Mesenchymal stem cell (in vitro differentiated cells and primary cell): ENCODE measurements around the gene LMLN.

Experiments used
- DNase-seq: peaks from one replicate; pipeline ENCODE4 v3.0.0-alpha.2; 2013
- H2AFZ ChIP-seq: one replicate; pipeline ENCODE4 v1.6.1; 2013; ENCODE audit warnings: low read depth, mild to moderate bottlenecking, control low read depth, inconsistent platforms, low read length, moderate library complexity
- H2AK5ac ChIP-seq: 2 replicates; pipeline ENCODE4 v1.6.1; 2013; ENCODE audit warnings: low read length, moderate library complexity, mild to moderate bottlenecking, inconsistent platforms; ENCODE audit not compliant: severe bottlenecking
- H2BK120ac ChIP-seq: one replicate; pipeline ENCODE4 v1.6.1; 2013; ENCODE audit warnings: low read depth, mild to moderate bottlenecking, inconsistent platforms, low read length, moderate library complexity
- H2BK12ac ChIP-seq, 2 experiments: one replicate each; pipeline ENCODE4 v1.6.1; 2013; ENCODE audit warnings: inconsistent platforms in 2 of 2, low read length in 2 of 2, mild to moderate bottlenecking in 2 of 2, moderate library complexity in 2 of 2, control low read depth in 1 of 2
- H2BK15ac ChIP-seq: one replicate; pipeline ENCODE4 v1.6.1; 2013; ENCODE audit warnings: mild to moderate bottlenecking, low read depth, inconsistent platforms; ENCODE audit not compliant: poor library complexity, severe bottlenecking
- H2BK5ac ChIP-seq: 2 replicates; pipeline ENCODE4 v1.6.1; 2013; ENCODE audit warnings: low read depth, mild to moderate bottlenecking, low read length, control low read depth, inconsistent platforms; ENCODE audit not compliant: poor library complexity, severe bottlenecking
- H3K14ac ChIP-seq, 2 experiments: one replicate each; pipeline ENCODE4 v1.6.1; 2013; ENCODE audit warnings: inconsistent platforms in 2 of 2, low read length in 2 of 2, control low read depth in 1 of 2, mild to moderate bottlenecking in 1 of 2, moderate library complexity in 1 of 2
- H3K18ac ChIP-seq, 2 experiments: one replicate each; pipeline ENCODE4 v1.6.1; 2013; ENCODE audit warnings: inconsistent platforms in 2 of 2, low read length in 2 of 2, control low read depth in 1 of 2, low read depth in 1 of 2, mild to moderate bottlenecking in 1 of 2
- H3K23ac ChIP-seq, 2 experiments: one replicate each; pipeline ENCODE4 v1.6.1; 2013; ENCODE audit warnings: inconsistent platforms in 2 of 2, low read length in 2 of 2, mild to moderate bottlenecking in 2 of 2, moderate library complexity in 2 of 2, control low read depth in 1 of 2
- H3K27ac ChIP-seq: 2 replicates; pipeline ENCODE4 v1.5.1; 2013; ENCODE audit warnings: mild to moderate bottlenecking, moderate library complexity, low read length, control low read depth, inconsistent platforms; ENCODE audit not compliant: poor library complexity, severe bottlenecking
- H3K27me3 ChIP-seq, 2 experiments: 2 replicates each; pipeline versions ENCODE4 v1.6.1 to v1.7.0; 2013; ENCODE audit warnings: low read length in 2 of 2, mild to moderate bottlenecking in 2 of 2, moderate library complexity in 2 of 2, control low read depth in 1 of 2, inconsistent platforms in 1 of 2; ENCODE audit not compliant: control insufficient read depth in 1 of 2, insufficient read depth in 1 of 2
- H3K36me3 ChIP-seq, 2 experiments: 2 replicates each; pipeline versions ENCODE4 v1.6.1 to v1.7.0; 2013; ENCODE audit warnings: low read length in 2 of 2, control low read depth in 1 of 2, inconsistent platforms in 1 of 2, low read depth in 1 of 2, mild to moderate bottlenecking in 1 of 2; ENCODE audit not compliant: insufficient read depth in 2 of 2, control insufficient read depth in 1 of 2
- H3K4ac ChIP-seq, 2 experiments: one replicate each; pipeline ENCODE4 v1.6.1; 2013; ENCODE audit warnings: inconsistent platforms in 2 of 2, low read length in 2 of 2, mild to moderate bottlenecking in 2 of 2, moderate library complexity in 2 of 2, control low read depth in 1 of 2, low read depth in 1 of 2
- H3K4me1 ChIP-seq: 2 replicates; pipeline ENCODE4 v1.6.1; 2013; ENCODE audit warnings: low read depth, low read length, control low read depth; ENCODE audit not compliant: control insufficient read depth, insufficient read depth
- H3K4me2 ChIP-seq: 2 replicates; pipeline ENCODE4 v1.6.1; 2013; ENCODE audit warnings: low read length, mild to moderate bottlenecking, inconsistent platforms; ENCODE audit not compliant: poor library complexity, severe bottlenecking
- H3K4me3 ChIP-seq, 2 experiments: 2 replicates each; pipeline versions ENCODE4 v1.5.1 to v1.7.0; 2013; ENCODE audit warnings: low read length in 2 of 2, mild to moderate bottlenecking in 2 of 2, control low read depth in 1 of 2, low read depth in 1 of 2; ENCODE audit not compliant: insufficient read depth in 1 of 2
- H3K79me1 ChIP-seq: replicated peaks from 2 replicates; pipeline ENCODE4 v1.6.1; 2013; ENCODE audit warnings: mild to moderate bottlenecking, control low read depth, low read length, inconsistent platforms; ENCODE audit not compliant: poor library complexity, severe bottlenecking
- H3K9ac ChIP-seq: 2 replicates; pipeline ENCODE4 v1.7.0; 2013; ENCODE audit warnings: mild to moderate bottlenecking, low read length, moderate library complexity
- H3K9me3 ChIP-seq: 2 replicates; pipeline ENCODE4 v1.7.0; 2013; ENCODE audit warnings: mild to moderate bottlenecking, low read length; ENCODE audit not compliant: control insufficient read depth
- H4K8ac ChIP-seq: one replicate; pipeline ENCODE4 v1.6.1; 2013; ENCODE audit warnings: inconsistent platforms, mild to moderate bottlenecking, low read length, moderate library complexity
- H4K91ac ChIP-seq: one replicate; pipeline ENCODE4 v1.6.1; 2013; ENCODE audit warnings: mild to moderate bottlenecking, low read length, inconsistent platforms
- WGBS: methylation state at CpG from one replicate; pipeline ENCODE4 v1.1.7; 2013; ENCODE audit warnings: mixed read lengths; 5-methylcytosine and 5-hydroxymethylcytosine counted together

The LMLN gene

GRCh38 chr3:198064420-198064819 is 104.4 kb downstream of the LMLN start:
- Histone ChIP-seq H3K27me3 (peaks cover 0 to 56% of the 10 kb centered on the region in 2 experiments), H3K14ac (no peak overlapping the region), H3K4me1 (no peaks in the 10 kb centered on the region), H2BK15ac (no peak overlapping the region), H4K8ac (no peak overlapping the region), H2BK12ac (no peak overlapping the region), H3K27ac (no peak overlapping the region), H2AFZ (no peak overlapping the region), H3K9ac (no peak overlapping the region), H3K23ac (no peak overlapping the region), H2AK5ac (no peak overlapping the region), H2BK5ac (no peak overlapping the region), H3K9me3 (no peaks in the 10 kb centered on the region), H3K36me3 (no peaks in the 10 kb centered on the region), H3K4me3 (no peak overlapping the region), H3K4me2 (no peak overlapping the region), H3K18ac (no peak overlapping the region), H3K79me1 (no peaks in the 10 kb centered on the region), H3K4ac (no peak overlapping the region), H2BK120ac (no peak overlapping the region), H4K91ac (no peak overlapping the region)
- DNase-seq: no peak
- 93% methylated on average over 5 of the region's 5 CpGs for WGBS

- no peak overlapping the region for H2AFZ ChIP-seq
- H4K91ac ChIP-seq: no peak overlapping the region
- H2BK120ac ChIP-seq: no peak overlapping the region
- 55% methylated on average over 2 of the region's 2 CpGs for WGBS
- H2BK12ac ChIP-seq: no peak overlapping the region
- H3K14ac ChIP-seq: no peak overlapping the region
- no peak overlapping the region for H2BK15ac ChIP-seq
- H4K8ac ChIP-seq: no peak overlapping the region
- H2BK5ac ChIP-seq: no peak overlapping the region
- H3K36me3 ChIP-seq: no peaks in the 10 kb centered on the region
- H3K23ac ChIP-seq: no peak overlapping the region
- H3K9me3 ChIP-seq: no peaks in the 10 kb centered on the region
- H3K27me3 ChIP-seq: peaks cover 0 to 52% of the 10 kb centered on the region in 2 experiments
- no peak overlapping the region for H3K4ac ChIP-seq
- no peaks in the 10 kb centered on the region for H3K79me1 ChIP-seq
- H3K18ac ChIP-seq: no peak overlapping the region
- no peaks in the 10 kb centered on the region for H3K4me1 ChIP-seq
- no peak overlapping the region for H3K27ac ChIP-seq
- DNase-seq: no peak
- no peak overlapping the region for H3K9ac ChIP-seq
- no peak overlapping the region for H2AK5ac ChIP-seq
- H3K4me3 ChIP-seq: no peak overlapping the region
- no peak overlapping the region for H3K4me2 ChIP-seq
These were observed 105.9 kb downstream of the LMLN start for GRCh38 chr3:198065897-198066296.

DNA sequence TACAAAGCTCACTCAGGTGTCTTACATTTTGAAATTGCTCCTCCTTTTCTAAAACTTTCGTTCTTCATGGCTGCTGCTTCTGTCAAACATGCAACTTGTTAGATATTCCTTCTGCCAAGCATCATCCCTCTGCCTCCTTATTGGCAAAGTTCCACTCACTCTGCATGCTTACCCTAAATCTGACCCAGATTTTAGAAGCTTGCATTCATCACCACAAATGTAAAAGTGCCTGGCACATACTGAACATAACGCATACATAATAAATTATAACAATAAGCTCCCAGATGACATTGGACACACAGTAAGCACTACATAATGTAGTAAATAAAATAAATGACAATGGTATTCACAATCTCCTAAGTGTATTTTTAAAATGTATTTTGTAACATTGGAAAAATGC is 107.4 kb downstream of the LMLN start:
- Histone ChIP-seq H2BK5ac (no peak overlapping the region), H3K23ac (no peak overlapping the region), H3K9me3 (no peaks in the 10 kb centered on the region), H3K4me2 (no peak overlapping the region), H2BK15ac (no peak overlapping the region), H3K4me1 (no peaks in the 10 kb centered on the region), H4K91ac (no peak overlapping the region), H3K27ac (no peak overlapping the region), H2AK5ac (no peak overlapping the region), H3K18ac (no peak overlapping the region), H2BK120ac (no peak overlapping the region), H3K36me3 (no peaks in the 10 kb centered on the region), H3K27me3 (peaks cover 0 to 51% of the 10 kb centered on the region in 2 experiments), H3K9ac (no peak overlapping the region), H3K4me3 (no peak overlapping the region), H3K14ac (no peak overlapping the region), H2BK12ac (no peak overlapping the region), H3K4ac (no peak overlapping the region), H2AFZ (no peak overlapping the region), H3K79me1 (no peaks in the 10 kb centered on the region), H4K8ac (no peak overlapping the region)
- WGBS: 80% methylated on average over 1 of the region's 2 CpGs
- no peak for DNase-seq

- Histone ChIP-seq H4K91ac (no peak overlapping the region), H3K36me3 (no peaks in the 10 kb centered on the region), H3K4me2 (no peak overlapping the region), H3K27me3 (peaks cover 7 to 69% of the 10 kb centered on the region in 2 experiments), H3K4me3 (no peak overlapping the region), H2BK120ac (no peak overlapping the region), H3K9ac (no peak overlapping the region), H3K4ac (no peak overlapping the region), H3K4me1 (no peaks in the 10 kb centered on the region), H2AFZ (no peak overlapping the region), H2BK15ac (no peak overlapping the region), H3K27ac (no peak overlapping the region), H2BK12ac (no peak overlapping the region), H3K14ac (no peak overlapping the region), H2AK5ac (no peak overlapping the region), H2BK5ac (no peak overlapping the region), H4K8ac (no peak overlapping the region), H3K9me3 (no peaks in the 10 kb centered on the region), H3K23ac (no peak overlapping the region), H3K79me1 (no peaks in the 10 kb centered on the region), H3K18ac (no peak overlapping the region)
- 93% methylated on average over 4 of the region's 5 CpGs for WGBS
- no peak for DNase-seq
These were observed 110.9 kb downstream of the LMLN start for GRCh38 chr3:198070871-198071270.
